Measurements from ENCODE around the gene P2RX7. TPM values are rescaled to one million over a fixed set of nuclear protein-coding genes. Genes with fewer than 3 reads are reported as not detected.

Gene P2RX7
- total and polyA plus RNA-seq, 9 donors = 4.7 to 10.8 (median 6.9) TPM

GRCh38 chr12:121108492-121108891, 24.2 kb upstream of the P2RX7 start:
- intact Hi-C loops (cut with DNase I) = no loop called here
- TF ChIP-seq CTCF (IDR thresholded peaks at IDR 0.05) = no peak
- no peak for TF ChIP-seq EP300 (IDR thresholded peaks at IDR 0.05)
- no peak for TF ChIP-seq POLR2A (IDR thresholded peaks at IDR 0.05)
- no peaks in the 10 kb centered on the region for H3K4me1 ChIP-seq (ENCODE audit: insufficient read depth)
- H3K4me3 ChIP-seq = no peak overlapping the region
- WGBS, 3 donors = 69 to 79% (median 72%) methylated on average over 5 of the region's 5 CpGs
- no peaks in the 10 kb centered on the region for H3K36me3 ChIP-seq
- no peaks in the 10 kb centered on the region for H3K9me3 ChIP-seq
- no peak for DNase-seq
- H3K27ac ChIP-seq = no peak overlapping the region
- no peaks in the 10 kb centered on the region for H3K27me3 ChIP-seq

GRCh38 chr12:121110211-121110940, 22.3 kb upstream of the P2RX7 start:
- intact Hi-C loops (cut with DNase I) = loop anchor here in 1 of 4 donors (10.0 kb wide), 1 partner anchor 114 kb away; no protein-coding TSS in a partner anchor

GRCh38 chr12:121111684-121112083, 21.0 kb upstream of the P2RX7 start:
- H3K4me1 ChIP-seq (ENCODE audit: insufficient read depth) = no peaks in the 10 kb centered on the region
- no peak for DNase-seq
- intact Hi-C loops (cut with DNase I) = loop anchor here in 1 of 4 donors (10.0 kb wide), 1 partner anchor 113 kb away; no protein-coding TSS in a partner anchor
- H3K4me3 ChIP-seq = no peak overlapping the region
- WGBS, 3 donors = 75 to 81% (median 76%) methylated on average over 9 of the region's 9 CpGs
- no peaks in the 10 kb centered on the region for H3K36me3 ChIP-seq
- H3K27ac ChIP-seq = no peak overlapping the region
- H3K9me3 ChIP-seq = no peaks in the 10 kb centered on the region
- H3K27me3 ChIP-seq = no peaks in the 10 kb centered on the region
- TF ChIP-seq POLR2A (IDR thresholded peaks at IDR 0.05) (no peak), CTCF (IDR thresholded peaks at IDR 0.05) (no peak), EP300 (IDR thresholded peaks at IDR 0.05) (no peak)

More at GRCh38 chr12:121110211-121110940, 22.3 kb upstream of the P2RX7 start:
- no peak overlapping the region for H3K4me3 ChIP-seq
- 50 to 54% (median 51%) methylated on average over 8 of the region's 8 CpGs for WGBS, 3 donors
- H3K4me1 ChIP-seq (ENCODE audit: insufficient read depth) = no peaks in the 10 kb centered on the region
- peak; percentile 68 to 81 (median 70) for DNase-seq
- no peaks in the 10 kb centered on the region for H3K36me3 ChIP-seq
- no peaks in the 10 kb centered on the region for H3K9me3 ChIP-seq
- peak; percentile 85 to 92 (median 88) for TF ChIP-seq CTCF (IDR thresholded peaks at IDR 0.05)
- no peak for TF ChIP-seq POLR2A (IDR thresholded peaks at IDR 0.05)
- no peak overlapping the region for H3K27ac ChIP-seq
- H3K27me3 ChIP-seq = no peaks in the 10 kb centered on the region

GRCh38 chr12:121112496-121112895, 20.2 kb upstream of the P2RX7 start:
- H3K4me1 ChIP-seq (ENCODE audit: insufficient read depth) = no peaks in the 10 kb centered on the region
- H3K36me3 ChIP-seq = no peaks in the 10 kb centered on the region
- intact Hi-C loops (cut with DNase I) = loop anchor here in 1 of 4 donors (10.0 kb wide), 1 partner anchor 112 kb away; no protein-coding TSS in a partner anchor
- no peaks in the 10 kb centered on the region for H3K9me3 ChIP-seq
- no peak for DNase-seq
- no peaks in the 10 kb centered on the region for H3K27me3 ChIP-seq
- H3K4me3 ChIP-seq = no peak overlapping the region
- WGBS, 3 donors = 63 to 75% (median 66%) methylated on average over 4 of the region's 4 CpGs
- H3K27ac ChIP-seq = no peak overlapping the region
- TF ChIP-seq EP300 (IDR thresholded peaks at IDR 0.05) = no peak
- TF ChIP-seq CTCF (IDR thresholded peaks at IDR 0.05) = no peak
- TF ChIP-seq POLR2A (IDR thresholded peaks at IDR 0.05) = no peak

Measured in ovary (tissue), 9 donors.